MCF 10A (cell line): Measurements from ENCODE around the gene CCDC171. TPM values are rescaled to one million over a fixed set of nuclear protein-coding genes. Genes with fewer than 3 reads are reported as not detected.
A peak's percentile ranks its signal among the peaks of the same experiment; 100 is the strongest.

Source experiments
- BruUV-seq: library from RNA; stranded (reverse); fragments of 400-500 nt; replicated peaks from 2 replicates; lab custom pipeline; 2021; lab: Mats Ljungman, UMichigan
- CTCF ChIA-PET: fragments of 300-600 bp; sonication (Branson Sonifier 250); formaldehyde crosslinking; extraction: SDS; loops from one replicate; lab custom pipeline; 2021; ENCODE audit warnings: antibody characterized with exemption, inconsistent platforms; lab: Yijun Ruan, JAX
- POLR2A ChIA-PET: fragments of 300-600, 350-650 bp; sonication (Branson Sonifier 250); formaldehyde crosslinking; extraction: SDS; loops from one replicate; lab custom pipeline; 2020; ENCODE audit warnings: antibody characterized with exemption, inconsistent platforms; lab: Yijun Ruan, JAX
- DNase-seq: peaks from one replicate; pipeline ENCODE4 v3.0.0-alpha.2; 2018; ENCODE audit not compliant: unreplicated experiment
- H3K27ac Mint-ChIP-seq: one replicate; pipeline ENCODE4 v1.8.0; 2022; ENCODE audit warnings: mild to moderate bottlenecking, low read depth, mixed read lengths; ENCODE audit not compliant: unreplicated experiment
- H3K27me3 Mint-ChIP-seq: one replicate; pipeline ENCODE4 v1.8.0; 2022; ENCODE audit warnings: mixed read lengths; ENCODE audit not compliant: insufficient read depth, unreplicated experiment
- H3K36me3 Mint-ChIP-seq: one replicate; pipeline ENCODE4 v1.8.0; 2022; ENCODE audit warnings: mild to moderate bottlenecking, moderate library complexity, mixed read lengths; ENCODE audit not compliant: insufficient read depth, unreplicated experiment
- H3K4me1 Mint-ChIP-seq: one replicate; pipeline ENCODE4 v1.8.0; 2022; ENCODE audit warnings: mixed read lengths; ENCODE audit not compliant: insufficient read depth, unreplicated experiment
- H3K4me3 Mint-ChIP-seq: one replicate; pipeline ENCODE4 v1.8.0; 2022; ENCODE audit warnings: mild to moderate bottlenecking, moderate library complexity, mixed read lengths; ENCODE audit not compliant: unreplicated experiment
- H3K9me3 Mint-ChIP-seq: one replicate; pipeline ENCODE4 v1.8.0; 2022; ENCODE audit warnings: mixed read lengths; ENCODE audit not compliant: unreplicated experiment
- intact Hi-C: fragments of 100-400 bp; cut with micrococcal nuclease; formaldehyde crosslinking; loops from 2 replicates; pipeline ENCODE4 v1.14.1; 2022
- total RNA-seq: library from RNA; stranded (reverse); gene quantifications from 2 replicates; pipeline ENCODE4 v1.2.3, GENCODE V29; 2022
- TF ChIP-seq, protein P1 (sequence below): fragments of 200-600 bp; IDR thresholded peaks from one replicate; pipeline ENCODE4 v1.8.0; 2022; ENCODE audit warnings: antibody characterized with exemption, mild to moderate bottlenecking; ENCODE audit not compliant: unreplicated experiment

The CCDC171 gene
- total RNA-seq, 1 experiment from 2014 or later = 1.7 TPM

DNA sequence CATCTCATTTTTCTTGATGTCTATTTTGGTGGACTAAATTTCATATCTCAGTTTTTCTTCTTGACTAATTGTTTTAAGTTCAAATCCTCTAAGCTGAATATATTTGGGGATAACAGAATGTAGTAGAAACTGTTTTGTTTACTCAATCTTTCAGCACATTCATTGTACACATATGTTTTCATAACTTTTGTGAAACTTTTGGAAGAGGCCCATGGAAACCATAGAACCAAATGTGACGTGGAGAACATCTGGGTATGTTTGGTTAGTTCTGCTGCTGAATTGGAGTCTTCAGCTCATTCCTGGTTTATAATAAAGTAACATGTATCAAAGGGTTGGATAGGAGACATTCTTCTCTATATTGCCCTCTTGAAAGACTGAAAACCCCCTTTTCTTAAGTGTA, 88.4 kb downstream of the CCDC171 start:
- intact Hi-C loops = no loop called here
- H3K9me3 Mint-ChIP-seq = peaks cover 8% of the 10 kb centered on the region
- H3K27me3 Mint-ChIP-seq = no peaks in the 10 kb centered on the region
- no peaks in the 10 kb centered on the region for H3K4me1 Mint-ChIP-seq
- CTCF ChIA-PET = interaction anchor here (0.6 to 2.3 kb wide), 21 partner anchors 11 to 1811 kb away, joined by 3 to 10 read pairs (median 3); partner anchors contain the start of gene CCDC171
- TF ChIP-seq, protein P1, sequence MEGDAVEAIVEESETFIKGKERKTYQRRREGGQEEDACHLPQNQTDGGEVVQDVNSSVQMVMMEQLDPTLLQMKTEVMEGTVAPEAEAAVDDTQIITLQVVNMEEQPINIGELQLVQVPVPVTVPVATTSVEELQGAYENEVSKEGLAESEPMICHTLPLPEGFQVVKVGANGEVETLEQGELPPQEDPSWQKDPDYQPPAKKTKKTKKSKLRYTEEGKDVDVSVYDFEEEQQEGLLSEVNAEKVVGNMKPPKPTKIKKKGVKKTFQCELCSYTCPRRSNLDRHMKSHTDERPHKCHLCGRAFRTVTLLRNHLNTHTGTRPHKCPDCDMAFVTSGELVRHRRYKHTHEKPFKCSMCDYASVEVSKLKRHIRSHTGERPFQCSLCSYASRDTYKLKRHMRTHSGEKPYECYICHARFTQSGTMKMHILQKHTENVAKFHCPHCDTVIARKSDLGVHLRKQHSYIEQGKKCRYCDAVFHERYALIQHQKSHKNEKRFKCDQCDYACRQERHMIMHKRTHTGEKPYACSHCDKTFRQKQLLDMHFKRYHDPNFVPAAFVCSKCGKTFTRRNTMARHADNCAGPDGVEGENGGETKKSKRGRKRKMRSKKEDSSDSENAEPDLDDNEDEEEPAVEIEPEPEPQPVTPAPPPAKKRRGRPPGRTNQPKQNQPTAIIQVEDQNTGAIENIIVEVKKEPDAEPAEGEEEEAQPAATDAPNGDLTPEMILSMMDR = no peak
- peak overlapping the region; percentile 31 for H3K27ac Mint-ChIP-seq
- no peak for DNase-seq
- no TSS peak for BruUV-seq
- POLR2A ChIA-PET = interaction anchor here (1.0 kb wide), 1 partner anchor 186 kb away, joined by 3 read pairs; no protein-coding TSS in a partner anchor
- H3K36me3 Mint-ChIP-seq = no peaks in the 10 kb centered on the region
- H3K4me3 Mint-ChIP-seq = no peak overlapping the region

DNA sequence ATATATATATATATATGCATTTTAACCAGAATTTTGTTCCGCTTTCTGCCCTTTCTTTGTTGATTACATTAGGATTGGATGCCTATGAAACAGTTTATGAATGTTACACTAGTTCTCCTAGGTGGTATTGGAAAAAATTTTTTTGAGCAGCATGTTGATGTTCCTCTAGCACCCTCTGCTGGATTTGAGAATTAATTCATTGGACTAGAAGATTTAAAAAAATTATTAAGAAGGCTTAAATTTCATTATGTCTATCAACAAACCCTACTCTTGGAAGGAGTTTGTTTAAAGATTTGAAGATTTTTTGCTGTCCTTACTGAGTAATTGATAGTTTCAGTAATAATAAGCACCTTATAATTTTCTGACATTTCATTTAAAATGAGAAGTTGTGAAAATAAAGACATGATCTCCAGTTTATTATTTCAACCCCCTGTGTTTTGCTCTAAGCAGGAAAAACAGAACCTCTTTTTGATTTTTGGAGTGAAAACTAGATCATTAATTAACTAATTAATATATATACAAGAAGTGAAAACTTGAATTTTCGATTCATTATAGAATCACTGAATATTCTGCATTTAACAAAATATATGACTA, 89.6 kb downstream of the CCDC171 start:
- Mint-ChIP-seq H3K4me3 (no peak overlapping the region), H3K27me3 (no peaks in the 10 kb centered on the region), H3K4me1 (no peaks in the 10 kb centered on the region), H3K27ac (no peak overlapping the region), H3K9me3 (peaks cover 8% of the 10 kb centered on the region), H3K36me3 (no peaks in the 10 kb centered on the region)
- no TSS peak for BruUV-seq
- DNase-seq = peak; percentile 51
- ChIA-PET CTCF (interaction anchor here (1.4 to 2.3 kb wide), 4 partner anchors 24 to 143 kb away, joined by 3 to 10 read pairs (median 3); no protein-coding TSS in a partner anchor), POLR2A (interaction anchor here (0.6 kb wide), 1 partner anchor 529 kb away, joined by 3 read pairs; no protein-coding TSS in a partner anchor)
- TF ChIP-seq, protein P1 = peak; percentile 35
- intact Hi-C loops = loop anchor here (1.0 kb wide), 1 partner anchor 182 kb away; no protein-coding TSS in a partner anchor

GRCh38 chr9:15670246-15670645, 117.4 kb downstream of the CCDC171 start:
- Mint-ChIP-seq H3K36me3 (no peaks in the 10 kb centered on the region), H3K9me3 (no peaks in the 10 kb centered on the region), H3K4me1 (no peaks in the 10 kb centered on the region), H3K27ac (no peak overlapping the region), H3K4me3 (no peak overlapping the region), H3K27me3 (no peaks in the 10 kb centered on the region)
- TF ChIP-seq, protein P1 = no peak
- ChIA-PET CTCF (no interaction called here), POLR2A (no interaction called here)
- no TSS peak for BruUV-seq
- intact Hi-C loops = no loop called here
- DNase-seq = no peak

DNA sequence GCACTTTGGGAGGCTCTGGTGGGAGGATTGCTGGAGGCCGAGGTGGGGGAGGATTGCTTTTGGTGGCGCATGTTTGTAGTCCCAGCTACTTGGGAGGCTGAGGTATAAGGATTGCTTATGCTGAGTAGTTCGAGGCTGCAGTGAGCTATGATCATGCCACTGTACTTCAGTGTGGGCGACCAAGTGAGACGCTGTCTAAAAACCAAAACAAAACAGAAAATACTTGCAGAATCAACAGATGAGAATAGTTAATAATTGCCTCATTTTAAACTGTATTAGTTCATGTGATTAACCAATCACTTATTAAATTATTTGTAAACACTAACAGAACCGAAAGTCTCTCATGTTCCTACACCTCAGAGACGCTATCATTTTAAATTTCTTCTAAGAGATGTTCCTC, 118.1 kb downstream of the CCDC171 start:
- ChIA-PET CTCF (no interaction called here), POLR2A (no interaction called here)
- Mint-ChIP-seq H3K9me3 (no peaks in the 10 kb centered on the region), H3K27me3 (no peaks in the 10 kb centered on the region), H3K27ac (no peak overlapping the region), H3K4me3 (no peak overlapping the region), H3K4me1 (no peaks in the 10 kb centered on the region), H3K36me3 (no peaks in the 10 kb centered on the region)
- TF ChIP-seq, protein P1 = no peak
- no TSS peak for BruUV-seq
- no peak for DNase-seq
- intact Hi-C loops = no loop called here
